Lower leg skin (tissue), 3 donors: Measurements from ENCODE around the gene DUSP5.

Experiments used
- CTCF ChIP-seq, 3 donors: fragments of 450-650 bp; IDR thresholded peaks; one replicate each; pipeline ENCODE4 v1.5.1; 2016; ENCODE audit warnings: antibody characterized with exemption in 3 of 3, mild to moderate bottlenecking in 3 of 3, moderate library complexity in 2 of 3
- POLR2A ChIP-seq, 2 donors: fragments of 450-650 bp; IDR thresholded peaks; one replicate each; pipeline ENCODE4 v1.6.1; 2016 to 2017; ENCODE audit warnings: antibody characterized with exemption in 2 of 2, mild to moderate bottlenecking in 1 of 2, moderate library complexity in 1 of 2

- no peak for TF ChIP-seq CTCF (IDR thresholded peaks at IDR 0.05)
- no peak for TF ChIP-seq POLR2A (IDR thresholded peaks at IDR 0.05)
Observed at GRCh38 chr10:110522365-110522988, 24.8 kb downstream of the DUSP5 start.
